HK-2 (cell line): ENCODE measurements around the gene ARHGAP8.

Experiments used
- DNase-seq: peaks from one replicate; pipeline ENCODE4 v3.0.0-alpha.2; 2018; ENCODE audit not compliant: unreplicated experiment

Gene ARHGAP8

GRCh38 chr22:44906999-44907644, 154.7 kb downstream of the ARHGAP8 start:
- DNase-seq, result no peak

GRCh38 chr22:44907765-44908737, 155.7 kb downstream of the ARHGAP8 start:
- no peak for DNase-seq

GRCh38 chr22:44909241-44909640, 156.9 kb downstream of the ARHGAP8 start:
- no peak for DNase-seq
